ENCODE measurements around the gene GATB.
"Not testable (repeated sequence)": the region's sequence is repeated elsewhere in the genome, so short reads cannot be mapped to it uniquely, and the experiment has no call there.

Gene GATB

DNA sequence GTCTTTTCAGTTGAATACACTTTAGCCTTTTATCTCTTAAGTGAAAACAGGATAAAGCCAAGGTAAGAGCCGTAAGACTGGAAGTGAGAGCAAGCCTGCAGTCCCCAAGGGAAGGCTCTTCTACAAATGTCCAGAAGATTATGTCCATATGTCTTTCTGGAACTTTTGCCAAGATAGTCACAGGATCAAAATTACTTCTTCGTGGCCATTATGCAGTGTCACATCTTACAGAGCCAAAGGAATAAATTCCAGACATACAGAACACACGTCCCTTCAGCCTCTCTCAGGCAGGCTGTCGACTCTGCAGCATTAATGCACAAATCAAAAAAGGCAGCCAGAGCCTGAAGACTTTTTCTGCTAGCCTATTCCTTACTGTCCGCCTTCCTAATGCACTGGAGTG lies 10.9 kb upstream of the GATB start:
- H3K9ac ChIP-seq (ENCODE audit: low read depth, low read length) = no peak overlapping the region
- peaks cover 2% of the 10 kb centered on the region; the same call in 1 of the 2 replicates for H3K9me3 ChIP-seq (ENCODE audit: control insufficient read depth, insufficient read depth, low read length)
- no peaks in the 10 kb centered on the region for H3K4me1 ChIP-seq (ENCODE audit: insufficient read depth, low read length)
- H3K36me3 ChIP-seq (ENCODE audit: insufficient read depth, low read length) = no peaks in the 10 kb centered on the region

DNA sequence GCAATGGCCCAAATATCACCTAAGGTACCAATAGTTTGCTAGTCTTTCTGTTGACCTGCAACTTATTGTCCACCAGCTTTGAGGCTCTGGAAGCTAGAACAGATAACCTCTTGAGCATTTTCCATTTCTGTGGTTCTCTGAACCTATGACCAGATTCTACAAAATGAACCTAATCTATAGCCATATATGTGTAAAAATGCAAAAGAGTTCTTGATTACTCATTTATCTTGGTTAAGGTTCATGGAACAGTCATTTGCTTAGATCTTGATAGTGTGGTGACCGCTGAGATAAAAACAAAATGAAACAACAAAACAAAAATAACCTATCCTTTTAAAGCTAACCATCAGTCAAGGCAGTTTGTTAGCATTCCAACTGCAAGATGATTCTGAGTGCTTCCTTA lies 9.3 kb upstream of the GATB start:
- H3K36me3 ChIP-seq (ENCODE audit: insufficient read depth, low read length) = no peaks in the 10 kb centered on the region
- no peaks in the 10 kb centered on the region for H3K4me1 ChIP-seq (ENCODE audit: insufficient read depth, low read length)
- H3K9me3 ChIP-seq (ENCODE audit: control insufficient read depth, insufficient read depth, low read length) = no peaks in the 10 kb centered on the region; the same call in 1 of the 2 replicates
- H3K9ac ChIP-seq (ENCODE audit: low read depth, low read length) = no peak overlapping the region

DNA sequence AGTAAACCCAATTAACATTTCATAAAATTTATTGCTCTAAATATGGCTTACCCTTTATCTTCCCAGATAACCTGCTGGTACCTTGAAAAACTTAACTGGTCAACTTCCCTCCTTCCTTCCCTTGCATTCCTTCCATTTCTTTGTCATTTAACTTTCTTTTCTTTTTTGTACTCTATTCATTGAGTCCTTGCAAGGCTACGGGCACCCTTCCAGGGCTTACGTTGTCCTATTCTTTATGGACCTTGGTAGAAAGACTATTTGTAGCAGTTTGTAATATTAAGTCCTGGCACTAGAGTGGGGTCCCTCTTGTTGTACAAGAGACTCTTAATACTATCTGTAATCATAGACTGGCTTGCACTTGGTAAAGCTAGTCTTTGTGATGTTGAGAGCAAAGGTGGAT lies 8.0 kb upstream of the GATB start:
- H3K36me3 ChIP-seq (ENCODE audit: insufficient read depth, low read length) = no peaks in the 10 kb centered on the region
- H3K4me1 ChIP-seq (ENCODE audit: insufficient read depth, low read length) = no peaks in the 10 kb centered on the region
- H3K9me3 ChIP-seq (ENCODE audit: control insufficient read depth, insufficient read depth, low read length) = no peaks in the 10 kb centered on the region; the same call in 1 of the 2 replicates
- no peak overlapping the region for H3K9ac ChIP-seq (ENCODE audit: low read depth, low read length)

DNA sequence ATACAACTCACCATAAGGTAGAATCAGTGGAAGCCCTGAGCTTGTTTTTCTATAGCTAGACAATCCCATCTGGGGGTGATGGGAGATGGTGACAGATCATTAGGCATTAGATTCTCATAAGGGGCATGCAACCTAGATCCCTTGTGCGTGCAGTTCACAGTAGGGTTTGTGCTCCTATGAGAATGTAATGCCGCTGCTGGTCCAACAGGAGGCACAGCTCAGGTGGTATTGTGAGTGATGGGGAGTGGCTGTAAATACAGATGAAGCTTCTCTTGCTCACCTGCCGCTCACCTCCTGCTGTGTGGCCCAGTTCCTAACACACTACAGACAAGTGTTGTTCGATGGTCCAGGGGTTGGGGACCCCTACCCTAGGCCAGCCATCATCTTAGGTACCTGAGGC lies 5.9 kb upstream of the GATB start:
- Histone ChIP-seq H3K4me1 (ENCODE audit: insufficient read depth, low read length) (no peaks in the 10 kb centered on the region), H3K36me3 (ENCODE audit: insufficient read depth, low read length) (no peaks in the 10 kb centered on the region), H3K9me3 (ENCODE audit: control insufficient read depth, insufficient read depth, low read length) (no peaks in the 10 kb centered on the region), H3K9ac (ENCODE audit: low read depth, low read length) (no peak overlapping the region)

DNA sequence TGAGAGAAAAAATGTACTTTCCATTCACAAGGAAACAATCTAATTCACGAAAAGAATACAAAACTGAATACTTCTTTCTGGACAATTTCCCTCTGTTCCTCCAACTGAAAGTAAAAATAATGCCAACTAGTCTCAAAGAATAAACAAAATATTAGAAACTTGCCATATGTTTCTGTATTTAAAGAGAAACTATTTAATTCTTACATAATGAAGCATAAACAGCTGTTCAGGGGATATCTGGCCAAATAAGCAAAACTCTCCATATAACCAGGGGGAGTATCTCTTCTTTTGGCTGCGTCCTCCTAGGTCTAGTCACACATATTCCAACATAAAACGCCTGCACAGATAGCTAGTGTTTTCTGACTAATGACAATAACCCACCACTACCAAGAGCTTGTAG lies 805 bp downstream of the GATB start:
- Histone ChIP-seq H3K9me3 (ENCODE audit: control insufficient read depth, insufficient read depth, low read length) (no peaks in the 10 kb centered on the region), H3K9ac (ENCODE audit: low read depth, low read length) (peak overlapping the region; percentile 86; the same call in 1 of the 2 replicates), H3K36me3 (ENCODE audit: insufficient read depth, low read length) (no peaks in the 10 kb centered on the region), H3K4me1 (ENCODE audit: insufficient read depth, low read length) (no peaks in the 10 kb centered on the region)

DNA sequence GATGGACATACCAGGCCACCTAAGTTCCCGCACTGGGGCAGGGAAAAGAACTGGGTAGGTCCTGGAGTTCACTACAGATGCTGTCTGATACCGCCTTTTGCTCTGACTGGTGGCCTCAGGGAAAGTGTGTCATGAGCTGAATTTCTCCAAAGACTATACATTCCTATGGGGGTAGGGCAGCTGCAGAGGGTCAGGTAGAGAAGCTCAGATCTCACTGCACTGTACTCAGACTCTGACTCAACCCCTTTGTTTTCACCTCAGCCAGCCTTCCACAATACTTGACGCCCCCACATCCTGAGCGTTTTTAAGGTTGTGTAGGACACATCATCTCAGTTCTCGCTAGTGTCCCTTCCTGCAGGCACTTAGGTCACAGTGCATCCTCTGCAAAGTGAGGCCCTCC lies 7.8 kb downstream of the GATB start:
- H3K36me3 ChIP-seq (ENCODE audit: insufficient read depth, low read length) = no peaks in the 10 kb centered on the region
- no peaks in the 10 kb centered on the region for H3K9me3 ChIP-seq (ENCODE audit: control insufficient read depth, insufficient read depth, low read length)
- H3K4me1 ChIP-seq (ENCODE audit: insufficient read depth, low read length) = no peaks in the 10 kb centered on the region
- H3K9ac ChIP-seq (ENCODE audit: low read depth, low read length) = no peak overlapping the region

DNA sequence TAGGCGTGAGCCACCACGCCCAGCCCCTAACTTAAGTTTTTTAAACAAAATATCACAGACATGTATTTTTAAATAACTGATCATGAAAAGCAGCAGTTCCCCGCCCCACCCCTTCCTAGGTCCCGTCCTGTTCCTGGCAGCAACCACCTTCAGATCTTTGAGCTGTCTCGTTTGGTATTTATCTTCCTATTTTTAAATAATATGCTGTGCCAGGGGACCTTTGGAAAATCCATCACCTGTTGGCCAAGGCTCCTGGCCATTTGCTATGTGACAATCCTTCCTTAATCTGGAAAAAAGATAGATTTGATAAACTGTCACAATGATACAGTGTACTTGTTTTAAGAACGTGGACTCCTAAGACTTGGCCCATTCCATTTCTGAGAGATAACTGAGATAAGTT lies 10.7 kb downstream of the GATB start:
- Histone ChIP-seq H3K9me3 (ENCODE audit: control insufficient read depth, insufficient read depth, low read length) (no peaks in the 10 kb centered on the region), H3K4me1 (ENCODE audit: insufficient read depth, low read length) (peaks cover 10% of the 10 kb centered on the region), H3K36me3 (ENCODE audit: insufficient read depth, low read length) (no peaks in the 10 kb centered on the region), H3K9ac (ENCODE audit: low read depth, low read length) (no peak overlapping the region)

DNA sequence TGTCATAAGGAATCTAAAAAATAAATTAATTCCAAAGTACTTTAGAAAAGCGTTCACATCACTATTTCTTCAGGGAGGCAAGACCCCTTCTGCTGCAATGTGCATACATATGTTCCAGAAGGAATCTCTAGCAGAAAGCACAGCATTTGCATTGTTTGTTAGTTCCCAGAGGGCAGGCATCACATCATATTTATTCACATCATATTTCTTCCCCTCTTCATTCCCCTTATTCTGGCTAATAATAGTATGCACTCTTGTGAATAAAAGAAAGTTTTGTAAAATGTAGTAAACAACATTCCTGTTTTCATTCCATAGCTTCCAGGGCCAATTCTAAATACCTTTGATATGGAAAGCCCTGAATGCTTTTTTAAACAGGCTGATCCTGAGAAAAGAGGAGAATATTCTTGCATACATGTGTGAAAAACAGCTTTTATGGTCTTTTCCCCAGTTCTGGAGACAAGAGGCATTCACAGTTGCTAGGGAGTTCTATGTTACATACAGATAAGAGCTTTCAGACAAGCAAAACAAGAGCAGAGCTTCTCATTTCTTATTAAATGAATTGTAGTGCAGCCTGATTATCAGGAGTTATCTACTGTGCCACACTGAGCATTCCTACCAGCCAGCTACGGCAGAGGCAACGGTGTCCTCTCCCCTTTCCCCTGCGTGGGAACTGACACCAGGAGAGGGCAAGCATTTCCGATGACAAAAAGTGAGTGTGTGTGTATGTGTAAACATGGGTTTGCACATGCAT lies 15.2 kb downstream of the GATB start:
- Histone ChIP-seq H3K9me3 (ENCODE audit: control insufficient read depth, insufficient read depth, low read length) (no peaks in the 10 kb centered on the region), H3K36me3 (ENCODE audit: insufficient read depth, low read length) (no peaks in the 10 kb centered on the region), H3K9ac (ENCODE audit: low read depth, low read length) (no peak overlapping the region), H3K4me1 (ENCODE audit: insufficient read depth, low read length) (peaks cover 31% of the 10 kb centered on the region)

DNA sequence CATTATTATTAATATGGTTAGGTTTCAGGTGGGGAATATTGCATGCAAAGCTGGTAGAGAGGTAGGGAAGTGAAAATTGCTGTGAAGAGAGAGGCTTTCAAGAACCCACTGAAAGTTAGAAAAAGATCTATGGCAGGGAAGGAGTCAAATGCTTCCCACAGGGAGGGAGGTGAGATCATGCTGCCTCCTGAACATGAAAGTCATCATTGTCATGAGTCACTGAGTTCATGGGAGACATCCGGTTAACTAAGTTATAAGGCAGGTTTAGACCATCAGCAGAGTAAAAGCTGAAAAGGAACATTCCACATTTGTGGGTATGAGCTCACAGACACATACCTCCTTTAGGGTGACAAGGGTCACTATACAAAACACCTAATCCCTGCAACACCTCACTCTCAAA lies 16.2 kb downstream of the GATB start:
- Histone ChIP-seq H3K36me3 (ENCODE audit: insufficient read depth, low read length) (no peaks in the 10 kb centered on the region; the same call in 1 of the 2 replicates), H3K4me1 (ENCODE audit: insufficient read depth, low read length) (peaks cover 31% of the 10 kb centered on the region), H3K9me3 (ENCODE audit: control insufficient read depth, insufficient read depth, low read length) (no peaks in the 10 kb centered on the region; the same call in 1 of the 2 replicates), H3K9ac (ENCODE audit: low read depth, low read length) (no peak overlapping the region)

DNA sequence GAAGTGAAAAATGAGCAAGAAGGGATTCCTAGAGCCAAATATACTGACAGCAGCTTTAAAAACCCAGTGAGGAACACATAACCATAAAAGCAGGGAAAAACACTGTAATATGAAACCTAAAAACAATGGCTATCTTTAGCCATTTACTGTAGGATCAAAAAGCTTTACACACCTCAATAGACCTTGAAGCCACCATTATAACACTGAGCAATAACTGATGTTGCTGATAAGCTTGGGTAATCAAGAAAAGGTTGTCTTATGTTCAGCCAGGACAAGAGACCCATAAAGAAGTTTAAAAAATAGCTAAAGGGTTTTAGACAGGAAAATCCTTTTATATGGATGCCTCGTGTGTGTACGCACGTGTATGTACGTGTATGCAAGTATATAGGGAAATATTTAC lies 16.9 kb downstream of the GATB start:
- no peaks in the 10 kb centered on the region; the same call in 1 of the 2 replicates for H3K36me3 ChIP-seq (ENCODE audit: insufficient read depth, low read length)
- peaks cover under 1% of the 10 kb centered on the region; the same call in 1 of the 2 replicates for H3K9me3 ChIP-seq (ENCODE audit: control insufficient read depth, insufficient read depth, low read length)
- no peak overlapping the region for H3K9ac ChIP-seq (ENCODE audit: low read depth, low read length)
- H3K4me1 ChIP-seq (ENCODE audit: insufficient read depth, low read length) = peaks cover 31% of the 10 kb centered on the region

DNA sequence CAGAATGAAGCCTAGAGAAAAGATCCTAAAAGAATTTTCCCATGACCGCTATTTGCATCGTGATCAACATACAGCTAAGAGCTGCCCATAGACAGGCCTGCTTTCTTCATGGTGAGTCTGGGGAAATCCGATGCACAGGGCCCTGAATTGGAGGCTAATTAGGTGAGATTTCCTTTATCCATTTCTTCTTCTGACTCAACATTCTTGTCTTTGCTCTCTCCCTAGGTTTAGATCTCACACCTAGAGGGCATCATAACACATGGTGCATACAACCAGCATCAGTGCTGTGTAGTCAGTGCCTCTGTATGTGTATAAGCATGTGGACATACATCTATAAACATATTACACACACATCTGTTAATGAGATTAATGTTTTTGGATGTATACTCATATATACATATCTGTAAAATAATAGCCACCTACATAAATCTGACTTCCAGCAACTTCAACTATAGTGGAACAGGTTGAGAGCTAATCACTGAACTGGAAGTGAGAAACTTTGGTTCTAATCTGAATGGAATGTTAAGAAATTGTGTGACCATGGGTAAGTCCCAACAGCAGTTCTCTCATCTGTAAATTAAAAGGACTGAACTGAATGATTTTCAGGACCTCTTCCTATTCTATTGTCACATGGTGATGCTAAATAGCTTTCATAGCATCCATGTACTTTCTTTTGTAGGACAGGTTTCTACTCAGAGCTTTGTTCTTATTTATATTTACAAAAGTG lies 17.5 kb downstream of the GATB start:
- peaks cover 31% of the 10 kb centered on the region for H3K4me1 ChIP-seq (ENCODE audit: insufficient read depth, low read length)
- H3K36me3 ChIP-seq (ENCODE audit: insufficient read depth, low read length) = no peaks in the 10 kb centered on the region; the same call in 1 of the 2 replicates
- H3K9me3 ChIP-seq (ENCODE audit: control insufficient read depth, insufficient read depth, low read length) = peaks cover 2% of the 10 kb centered on the region; the same call in 1 of the 2 replicates
- no peak overlapping the region for H3K9ac ChIP-seq (ENCODE audit: low read depth, low read length)

DNA sequence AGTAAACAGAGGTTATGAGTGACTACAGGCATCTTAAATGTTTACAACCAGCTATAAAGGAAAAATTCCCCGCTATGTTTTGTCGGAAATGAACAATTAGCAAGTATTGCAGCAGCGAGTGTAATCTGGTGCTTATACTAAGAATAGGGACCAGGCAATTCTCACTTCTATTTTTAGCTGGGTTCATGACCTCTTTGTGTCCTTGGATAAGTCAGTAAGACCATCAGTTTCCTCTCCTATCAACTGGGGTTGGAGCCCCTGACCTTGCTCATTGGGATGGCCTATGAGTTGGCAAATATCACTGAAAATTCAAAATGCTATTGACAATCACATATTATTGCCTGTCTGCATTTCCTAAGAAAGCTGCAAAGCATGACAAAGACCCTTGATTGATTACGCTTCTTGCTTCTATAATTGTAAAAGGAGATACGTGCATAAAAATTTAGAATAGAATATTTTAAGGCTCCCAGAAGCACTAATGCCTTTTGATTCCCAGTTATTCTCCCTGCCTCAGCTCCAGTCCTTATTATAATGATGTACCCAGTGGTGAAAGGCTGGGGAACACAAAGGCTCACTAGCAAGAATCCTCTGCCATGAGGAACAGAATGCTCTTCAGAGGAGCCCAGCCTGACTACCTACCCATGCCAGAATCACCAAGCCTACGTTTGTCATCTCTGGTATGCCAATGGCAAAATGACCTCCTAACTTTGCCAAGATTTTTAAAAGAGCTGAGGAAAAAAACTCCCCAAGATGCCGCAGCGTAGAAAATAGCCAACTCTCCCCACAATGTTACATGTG lies 21.9 kb downstream of the GATB start:
- peaks cover 10% of the 10 kb centered on the region for H3K4me1 ChIP-seq (ENCODE audit: insufficient read depth, low read length)
- no peak overlapping the region for H3K9ac ChIP-seq (ENCODE audit: low read depth, low read length)
- H3K9me3 ChIP-seq (ENCODE audit: control insufficient read depth, insufficient read depth, low read length) = peaks cover 15% of the 10 kb centered on the region
- no peaks in the 10 kb centered on the region; the same call in 1 of the 2 replicates for H3K36me3 ChIP-seq (ENCODE audit: insufficient read depth, low read length)

DNA sequence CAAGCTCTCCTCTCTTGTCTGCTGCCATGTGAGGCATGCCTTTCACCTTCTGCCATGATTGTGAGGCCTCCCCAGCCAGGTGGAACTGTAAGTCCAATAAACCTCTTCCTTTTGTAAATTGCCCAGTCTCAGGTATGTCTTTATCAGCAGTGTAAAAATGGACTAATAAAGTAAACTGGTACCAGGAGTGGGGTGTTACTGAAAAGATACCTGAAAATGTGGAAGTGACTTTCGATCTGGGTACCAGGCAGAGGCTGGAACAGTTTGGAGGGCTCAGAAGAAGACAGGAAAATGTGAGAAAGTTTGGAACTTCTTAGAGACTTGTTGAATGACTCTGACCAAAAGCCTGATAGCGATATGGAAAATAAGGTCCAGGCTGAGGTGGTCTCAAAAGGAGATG lies 24.0 kb downstream of the GATB start:
- H3K9me3 ChIP-seq (ENCODE audit: control insufficient read depth, insufficient read depth, low read length) = peaks cover 15% of the 10 kb centered on the region
- not testable (repeated sequence) for H3K9ac ChIP-seq (ENCODE audit: low read depth, low read length); H3K4me1 ChIP-seq (ENCODE audit: insufficient read depth, low read length); H3K36me3 ChIP-seq (ENCODE audit: insufficient read depth, low read length)

DNA sequence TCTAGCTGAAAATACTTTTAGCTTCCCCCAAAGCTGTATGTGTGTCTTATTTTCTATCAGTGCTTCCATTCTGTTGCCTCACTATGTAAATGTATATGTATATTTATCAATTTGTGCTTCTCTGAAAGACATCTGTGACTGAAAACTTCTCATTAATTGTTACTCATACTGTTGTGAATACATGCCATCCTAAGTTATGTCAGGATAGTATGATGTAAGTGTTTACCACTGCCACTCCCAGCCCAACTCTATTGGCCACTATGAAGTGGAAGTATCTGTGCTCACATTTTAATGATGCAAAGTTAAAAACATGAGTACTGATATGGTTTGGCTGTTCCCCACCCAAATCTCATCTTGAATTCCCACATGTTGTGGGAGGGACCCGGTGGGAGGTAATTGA lies 24.4 kb downstream of the GATB start:
- Histone ChIP-seq H3K9ac (ENCODE audit: low read depth, low read length) (no peak overlapping the region), H3K36me3 (ENCODE audit: insufficient read depth, low read length) (no peaks in the 10 kb centered on the region; the same call in 1 of the 2 replicates), H3K4me1 (ENCODE audit: insufficient read depth, low read length) (no peaks in the 10 kb centered on the region), H3K9me3 (ENCODE audit: control insufficient read depth, insufficient read depth, low read length) (peaks cover 15% of the 10 kb centered on the region)
